Astrocyte (in vitro differentiated cells and primary cell): ENCODE measurements around the gene TBC1D22B. TPM values are rescaled to one million over a fixed set of nuclear protein-coding genes. Genes with fewer than 3 reads are reported as not detected.

Source experiments
- DNase-seq: peaks from one replicate; pipeline ENCODE4 v3.0.0-alpha.2; 2010; ENCODE audit warnings: low read depth
- FAIRE-seq: peaks from 2 replicates; lab custom pipeline; 2011; peaks lifted over from hg19 to GRCh38; lab: Jason Lieb, UNC
- H2AFZ ChIP-seq: 2 replicates; pipeline ENCODE4 v1.6.0; 2012; ENCODE audit warnings: low read depth, low read length, inconsistent platforms
- H3K27ac ChIP-seq: 2 replicates; pipeline ENCODE4 v1.5.1; 2011; ENCODE audit warnings: low read depth, low read length, inconsistent platforms
- H3K27me3 ChIP-seq: 2 replicates; pipeline ENCODE4 v1.6.0; 2011; ENCODE audit warnings: low read length, inconsistent platforms; ENCODE audit not compliant: insufficient read depth
- H3K36me3 ChIP-seq: 2 replicates; pipeline ENCODE4 v1.5.1; 2011; ENCODE audit warnings: low read length, inconsistent platforms; ENCODE audit not compliant: insufficient read depth
- H3K4me1 ChIP-seq: 2 replicates; pipeline ENCODE4 v1.5.1; 2011; ENCODE audit warnings: low read length, inconsistent platforms; ENCODE audit not compliant: insufficient read depth
- H3K4me2 ChIP-seq: 2 replicates; pipeline ENCODE4 v1.6.0; 2012; ENCODE audit warnings: low read length, inconsistent platforms
- H3K4me3 ChIP-seq: 2 replicates; pipeline ENCODE4 v1.5.1; 2011; ENCODE audit warnings: low read depth, mild to moderate bottlenecking, low read length, inconsistent platforms; ENCODE audit not compliant: insufficient read depth
- H3K79me2 ChIP-seq: 2 replicates; pipeline ENCODE4 v1.6.0; 2012; ENCODE audit warnings: mild to moderate bottlenecking, low read length, inconsistent platforms; ENCODE audit not compliant: insufficient read depth
- H3K9ac ChIP-seq: 2 replicates; pipeline ENCODE4 v1.6.0; 2012; ENCODE audit warnings: mild to moderate bottlenecking, low read length, inconsistent platforms
- H3K9me3 ChIP-seq: 2 replicates; pipeline ENCODE4 v1.5.1; 2012; ENCODE audit warnings: low read depth, mild to moderate bottlenecking, low read length, inconsistent platforms; ENCODE audit not compliant: insufficient read depth
- H4K20me1 ChIP-seq: 2 replicates; pipeline ENCODE4 v1.6.0; 2012; ENCODE audit warnings: low read length, inconsistent platforms; ENCODE audit not compliant: insufficient read depth
- H3K27ac Mint-ChIP-seq: one replicate; pipeline ENCODE4 v1.8.0; 2021; ENCODE audit warnings: mild to moderate bottlenecking, mixed read lengths; ENCODE audit not compliant: unreplicated experiment
- H3K27me3 Mint-ChIP-seq: one replicate; pipeline ENCODE4 v1.8.0; 2021; ENCODE audit warnings: low read depth, mixed read lengths; ENCODE audit not compliant: unreplicated experiment
- H3K36me3 Mint-ChIP-seq: one replicate; pipeline ENCODE4 v1.8.0; 2021; ENCODE audit warnings: low read depth, mixed read lengths; ENCODE audit not compliant: unreplicated experiment
- H3K4me1 Mint-ChIP-seq: one replicate; pipeline ENCODE4 v1.8.0; 2021; ENCODE audit warnings: low read depth, mixed read lengths; ENCODE audit not compliant: unreplicated experiment
- H3K4me3 Mint-ChIP-seq: one replicate; pipeline ENCODE4 v1.8.0; 2021; ENCODE audit warnings: mild to moderate bottlenecking, moderate library complexity, mixed read lengths; ENCODE audit not compliant: unreplicated experiment
- H3K9me3 Mint-ChIP-seq: one replicate; pipeline ENCODE4 v1.8.0; 2021; ENCODE audit warnings: mild to moderate bottlenecking, mixed read lengths; ENCODE audit not compliant: unreplicated experiment
- CTCF ChIP-seq: IDR thresholded peaks from 2 replicates; pipeline ENCODE4 v1.5.1; 2011; ENCODE audit warnings: low read depth, mild to moderate bottlenecking, inconsistent platforms, low read length, moderate library complexity; ENCODE audit not compliant: insufficient read depth
- EZH2 ChIP-seq: IDR thresholded peaks from 2 replicates; pipeline ENCODE4 v1.6.1; 2012; ENCODE audit warnings: mild to moderate bottlenecking, low read length, inconsistent platforms; ENCODE audit not compliant: insufficient read depth
- total RNA-seq: library from RNA; stranded (reverse); gene quantifications from 2 replicates; pipeline ENCODE4 v1.2.1, GENCODE V29; 2021

The TBC1D22B gene
- total RNA-seq, 1 donor from 2014 or later = 10.8 TPM

- DNase-seq (no peak), FAIRE-seq (no peak)
- Histone ChIP-seq H3K4me1 (peaks cover 14% of the 10 kb centered on the region), H3K27ac (no peak overlapping the region), H4K20me1 (peaks cover 27% of the 10 kb centered on the region), H3K27me3 (no peaks in the 10 kb centered on the region), H3K36me3 (peaks cover 12% of the 10 kb centered on the region), H3K4me2 (no peak overlapping the region), H3K9ac (no peak overlapping the region), H3K4me3 (no peak overlapping the region), H3K79me2 (no peaks in the 10 kb centered on the region), H3K9me3 (no peaks in the 10 kb centered on the region), H2AFZ (no peak overlapping the region)
- Mint-ChIP-seq H3K27me3 (no peaks in the 10 kb centered on the region), H3K36me3 (peaks cover 18% of the 10 kb centered on the region), H3K27ac (no peak overlapping the region), H3K4me3 (no peak overlapping the region), H3K9me3 (peaks cover 2% of the 10 kb centered on the region), H3K4me1 (peaks cover 24% of the 10 kb centered on the region)
- TF ChIP-seq CTCF (no peak), EZH2 (no peak)
Observed at GRCh38 chr6:37371154-37372083, 113.8 kb downstream of the TBC1D22B start.

- Histone ChIP-seq H3K79me2 (no peaks in the 10 kb centered on the region), H3K27ac (no peak overlapping the region), H3K4me3 (no peak overlapping the region), H3K4me2 (no peak overlapping the region), H3K27me3 (no peaks in the 10 kb centered on the region), H2AFZ (no peak overlapping the region), H3K36me3 (peaks cover 12% of the 10 kb centered on the region), H3K9me3 (no peaks in the 10 kb centered on the region), H4K20me1 (peaks cover 20% of the 10 kb centered on the region), H3K4me1 (peaks cover 14% of the 10 kb centered on the region), H3K9ac (no peak overlapping the region)
- Mint-ChIP-seq H3K27ac (no peak overlapping the region), H3K4me1 (peaks cover 24% of the 10 kb centered on the region), H3K4me3 (no peak overlapping the region), H3K27me3 (no peaks in the 10 kb centered on the region), H3K9me3 (peaks cover 2% of the 10 kb centered on the region), H3K36me3 (peaks cover 16% of the 10 kb centered on the region)
- FAIRE-seq (no peak), DNase-seq (peak; percentile 31)
- TF ChIP-seq CTCF = no peak
- TF ChIP-seq EZH2 = no peak
Observed at GRCh38 chr6:37372116-37372515, 114.5 kb downstream of the TBC1D22B start.
